Fibroblast of mammary gland (primary cell): ENCODE results near the gene DNM3.

Source experiments
- DNase-seq: peaks from one replicate; pipeline ENCODE4 v3.0.0-alpha.2; 2010; ENCODE audit warnings: low read depth
- H3K4me3 ChIP-seq: 2 replicates; pipeline ENCODE4 v1.5.1; 2011; ENCODE audit warnings: low read depth, mild to moderate bottlenecking, low read length, moderate library complexity; ENCODE audit not compliant: control insufficient read depth
- TF ChIP-seq, protein P1 (sequence below): conservative IDR thresholded peaks from 2 replicates; pipeline ENCODE4 v1.5.1; 2011; ENCODE audit warnings: low read depth, low read length, inconsistent platforms; ENCODE audit not compliant: control insufficient read depth, insufficient read depth

DNM3 gene

DNA sequence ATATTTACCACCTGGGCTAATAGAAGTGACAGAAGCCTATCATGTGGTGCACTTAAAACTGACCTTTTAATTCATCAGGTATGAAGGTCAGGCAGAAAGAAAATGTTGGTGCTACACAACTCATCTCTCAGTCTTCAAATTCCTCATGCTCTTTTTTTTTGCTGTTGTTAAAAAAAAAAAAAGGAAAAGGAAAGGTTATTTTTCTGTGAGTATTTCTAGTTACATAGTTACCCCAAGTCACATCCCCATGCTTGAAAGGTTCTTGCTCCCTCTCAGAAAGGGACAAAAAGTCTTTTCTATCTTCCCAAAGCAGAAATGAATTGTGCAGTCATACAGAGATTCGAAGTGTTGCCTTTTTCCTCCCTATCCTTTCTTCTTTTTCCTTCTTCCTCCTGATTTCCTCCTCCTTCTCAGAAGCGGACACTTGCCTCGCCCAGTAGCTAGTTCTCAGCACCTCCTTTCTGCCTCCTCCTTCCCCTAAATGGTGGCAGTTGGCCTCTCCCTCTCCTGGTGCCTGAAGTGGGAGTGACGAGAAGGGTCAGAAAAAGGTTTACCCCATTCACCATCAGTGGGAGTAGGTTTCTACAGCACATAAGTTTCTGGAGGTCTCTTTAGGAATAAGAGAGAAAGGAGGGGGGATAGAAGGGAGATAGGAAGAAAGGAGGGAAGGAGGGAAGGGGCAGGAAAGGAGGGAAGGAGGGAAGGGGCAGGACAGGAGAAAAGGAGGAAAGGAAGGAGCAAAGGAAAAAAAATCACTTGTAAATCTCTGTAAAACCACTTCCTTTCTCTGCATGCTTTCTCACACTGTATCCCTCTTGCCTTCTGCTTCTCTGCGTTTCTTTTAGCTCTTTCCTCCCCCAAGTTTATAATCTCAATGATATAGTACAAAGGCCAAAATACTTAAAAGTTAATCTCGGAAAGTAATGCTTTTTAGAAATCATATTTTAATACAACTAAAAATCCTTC is 558.7 kb downstream of the DNM3 start:
- no peak for DNase-seq
- TF ChIP-seq, protein P1, sequence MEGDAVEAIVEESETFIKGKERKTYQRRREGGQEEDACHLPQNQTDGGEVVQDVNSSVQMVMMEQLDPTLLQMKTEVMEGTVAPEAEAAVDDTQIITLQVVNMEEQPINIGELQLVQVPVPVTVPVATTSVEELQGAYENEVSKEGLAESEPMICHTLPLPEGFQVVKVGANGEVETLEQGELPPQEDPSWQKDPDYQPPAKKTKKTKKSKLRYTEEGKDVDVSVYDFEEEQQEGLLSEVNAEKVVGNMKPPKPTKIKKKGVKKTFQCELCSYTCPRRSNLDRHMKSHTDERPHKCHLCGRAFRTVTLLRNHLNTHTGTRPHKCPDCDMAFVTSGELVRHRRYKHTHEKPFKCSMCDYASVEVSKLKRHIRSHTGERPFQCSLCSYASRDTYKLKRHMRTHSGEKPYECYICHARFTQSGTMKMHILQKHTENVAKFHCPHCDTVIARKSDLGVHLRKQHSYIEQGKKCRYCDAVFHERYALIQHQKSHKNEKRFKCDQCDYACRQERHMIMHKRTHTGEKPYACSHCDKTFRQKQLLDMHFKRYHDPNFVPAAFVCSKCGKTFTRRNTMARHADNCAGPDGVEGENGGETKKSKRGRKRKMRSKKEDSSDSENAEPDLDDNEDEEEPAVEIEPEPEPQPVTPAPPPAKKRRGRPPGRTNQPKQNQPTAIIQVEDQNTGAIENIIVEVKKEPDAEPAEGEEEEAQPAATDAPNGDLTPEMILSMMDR: no peak
- no peak overlapping the region for H3K4me3 ChIP-seq

DNA sequence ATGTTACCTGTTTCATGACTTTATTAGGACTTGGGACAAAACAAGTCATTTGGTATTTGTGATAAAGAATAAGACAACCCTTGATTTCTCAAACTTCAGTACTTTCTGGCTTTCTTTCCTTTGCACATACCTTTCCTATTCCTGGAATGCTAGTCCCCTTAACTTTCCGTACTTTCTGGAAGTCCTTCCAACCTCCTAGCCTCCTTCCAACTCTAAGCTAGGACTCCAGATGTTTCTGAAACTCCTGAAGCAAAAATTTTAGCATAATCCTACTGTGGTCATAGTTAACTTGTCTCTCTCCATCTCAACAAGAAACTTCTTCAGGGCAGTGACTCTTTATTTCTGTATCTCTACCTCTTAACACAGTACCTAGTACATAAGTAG is 559.4 kb downstream of the DNM3 start:
- TF ChIP-seq, protein P1: no peak
- DNase-seq: no peak
- H3K4me3 ChIP-seq: no peak overlapping the region

DNA sequence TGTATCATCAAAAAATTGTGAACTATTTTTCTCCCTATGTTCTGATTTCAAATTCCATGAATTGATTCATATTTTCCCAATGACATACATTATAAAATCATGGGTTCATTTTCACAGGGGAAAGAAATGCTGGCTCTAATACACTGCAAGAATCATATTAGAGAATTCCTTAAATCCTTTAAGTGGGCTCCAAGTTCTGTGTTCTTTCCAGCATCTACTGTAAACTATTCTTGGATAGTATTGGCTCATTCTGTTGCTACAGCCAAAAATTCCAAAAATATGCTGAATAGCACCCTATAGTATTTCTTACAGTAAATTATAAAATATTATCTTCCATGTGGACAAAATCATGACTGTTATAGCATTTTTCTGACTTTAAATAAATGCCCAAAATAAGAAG is 560.2 kb downstream of the DNM3 start:
- no peak overlapping the region for H3K4me3 ChIP-seq
- no peak for DNase-seq
- TF ChIP-seq, protein P1: no peak

- TF ChIP-seq, protein P1: peak; percentile 39
- no peak for DNase-seq
- no peak overlapping the region for H3K4me3 ChIP-seq
Observed at GRCh38 chr1:172401892-172402291, 560.6 kb downstream of the DNM3 start.

- DNase-seq: no peak
- H3K4me3 ChIP-seq: no peak overlapping the region
- TF ChIP-seq, protein P1: no peak
Observed at GRCh38 chr1:172402878-172403569, 561.7 kb downstream of the DNM3 start.

GRCh38 chr1:172404121-172404520 is 562.8 kb downstream of the DNM3 start:
- TF ChIP-seq, protein P1: no peak
- no peak overlapping the region for H3K4me3 ChIP-seq
- DNase-seq: no peak
